GOT3 (cell line): ENCODE results near the gene M1AP.
"Not testable (repeated sequence)": the region's sequence is repeated elsewhere in the genome, so short reads cannot be mapped to it uniquely, and the experiment has no call there.

Source experiments
- DNase-seq: peaks from one replicate; lab custom pipeline; 2025; ENCODE audit warnings: mixed read lengths; lab: John Stamatoyannopoulos, UW

Gene M1AP

GRCh38 chr2:74653985-74654882 is 6.1 kb upstream of the M1AP start, which contains the start of gene SEMA4F:
Gene SEMA4F, plus strand, starts transcription at chr2:74654247. Its CDS starts 130 bp downstream, at chr2:74654377.
- DNase-seq = peak; percentile 78

GRCh38 chr2:74653589-74653984 is 5.5 kb upstream of the M1AP start:
- no peak for DNase-seq

- no peak for DNase-seq
These were observed 1.2 kb downstream of the M1AP start for GRCh38 chr2:74646834-74647482.

- DNase-seq = no peak
These were observed 1.9 kb downstream of the M1AP start for GRCh38 chr2:74646201-74646600.

- DNase-seq = no peak
These were observed 2.8 kb downstream of the M1AP start for GRCh38 chr2:74645344-74645743.

- no peak for DNase-seq
These were observed 8.6 kb downstream of the M1AP start for GRCh38 chr2:74639550-74639949.

GRCh38 chr2:74632939-74633312 is 15.2 kb downstream of the M1AP start:
- no peak for DNase-seq

GRCh38 chr2:74632209-74632938 is 15.8 kb downstream of the M1AP start:
- DNase-seq = no peak

- DNase-seq = not testable (repeated sequence)
These were observed 17.7 kb downstream of the M1AP start for GRCh38 chr2:74630454-74630853.

GRCh38 chr2:74628538-74629105 is 19.5 kb downstream of the M1AP start:
- DNase-seq = no peak

- no peak for DNase-seq
These were observed 22.3 kb downstream of the M1AP start for GRCh38 chr2:74625658-74626425.

- no peak for DNase-seq
These were observed 27.5 kb downstream of the M1AP start for GRCh38 chr2:74620671-74621070.

GRCh38 chr2:74619651-74620297 is 28.4 kb downstream of the M1AP start:
- DNase-seq = no peak

- no peak for DNase-seq
These were observed 29.6 kb downstream of the M1AP start for GRCh38 chr2:74618410-74619083.

GRCh38 chr2:74617122-74617521 is 31.0 kb downstream of the M1AP start:
- no peak for DNase-seq

GRCh38 chr2:74606927-74607326 is 41.2 kb downstream of the M1AP start:
- DNase-seq = no peak

GRCh38 chr2:74603282-74604000 is 44.7 kb downstream of the M1AP start:
- DNase-seq = no peak

GRCh38 chr2:74602586-74603281 is 45.4 kb downstream of the M1AP start:
- DNase-seq = no peak

GRCh38 chr2:74599676-74600075 is 48.5 kb downstream of the M1AP start:
- DNase-seq = no peak
